Measurements from ENCODE around the gene MYADML2.

MYADML2 gene

GRCh38 chr17:81908793-81909192, 38.2 kb downstream of the MYADML2 start:
- DNase-seq = no peak

GRCh38 chr17:81907219-81908145, 39.6 kb downstream of the MYADML2 start:
- no peak for DNase-seq

DNA sequence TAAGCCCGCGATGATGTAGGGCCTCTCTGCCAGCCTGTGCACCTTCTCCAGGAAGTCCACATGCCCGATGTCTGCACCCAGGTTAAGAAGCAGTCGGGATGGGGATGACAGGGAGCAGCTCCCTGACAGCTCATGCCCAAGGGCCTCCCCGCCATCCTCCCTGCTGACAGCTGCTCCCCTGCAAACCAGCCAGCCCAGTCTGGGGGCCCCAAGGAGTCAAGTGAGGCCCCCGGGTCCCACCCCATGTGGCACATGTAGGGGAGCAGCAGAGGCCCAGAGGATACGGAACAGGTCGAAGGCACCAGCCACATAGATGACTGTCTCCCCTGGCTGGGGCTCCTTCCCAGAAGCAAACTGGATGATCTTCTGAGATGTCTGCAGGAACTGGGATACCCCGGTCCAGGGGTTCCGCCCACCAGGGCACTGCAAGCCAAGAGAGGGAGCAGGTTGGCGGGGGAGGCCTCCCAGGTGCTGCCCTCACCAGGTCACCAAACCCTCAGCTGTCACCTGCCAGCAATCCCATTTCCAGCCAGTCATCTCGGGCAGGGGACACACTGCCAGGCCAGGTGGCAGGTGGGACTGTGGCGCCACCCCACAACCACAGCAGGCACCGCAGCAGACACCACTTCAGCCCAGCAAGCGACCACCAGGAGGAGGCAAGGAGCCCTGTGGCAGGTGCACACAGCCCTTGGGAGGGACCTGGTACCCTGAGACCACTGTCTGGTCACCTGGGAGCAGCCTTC, 40.4 kb downstream of the MYADML2 start:
- DNase-seq = no peak

DNA sequence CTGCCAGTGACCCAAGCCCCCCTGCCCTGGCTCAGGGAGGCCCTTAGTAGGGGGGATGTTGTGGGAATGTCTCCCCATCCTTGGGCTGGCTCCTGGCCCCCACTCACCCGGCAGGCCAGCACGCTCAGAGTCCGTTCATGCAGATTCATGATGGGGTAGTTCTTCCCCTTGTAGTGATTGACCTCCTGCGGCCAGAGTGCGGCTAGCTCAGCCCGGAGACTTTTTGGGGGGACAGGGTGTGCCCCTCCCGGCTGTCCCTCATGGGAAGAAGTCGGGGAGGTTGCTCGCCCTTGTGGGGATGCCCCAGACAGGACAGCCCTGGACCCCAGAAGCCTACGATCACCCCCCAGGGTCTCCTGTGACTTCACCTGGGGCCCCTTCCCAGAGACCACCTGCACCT, 41.0 kb downstream of the MYADML2 start:
- DNase-seq = no peak

- DNase-seq = no peak
Measured at GRCh38 chr17:81905424-81905875, 41.6 kb downstream of the MYADML2 start.

DNA sequence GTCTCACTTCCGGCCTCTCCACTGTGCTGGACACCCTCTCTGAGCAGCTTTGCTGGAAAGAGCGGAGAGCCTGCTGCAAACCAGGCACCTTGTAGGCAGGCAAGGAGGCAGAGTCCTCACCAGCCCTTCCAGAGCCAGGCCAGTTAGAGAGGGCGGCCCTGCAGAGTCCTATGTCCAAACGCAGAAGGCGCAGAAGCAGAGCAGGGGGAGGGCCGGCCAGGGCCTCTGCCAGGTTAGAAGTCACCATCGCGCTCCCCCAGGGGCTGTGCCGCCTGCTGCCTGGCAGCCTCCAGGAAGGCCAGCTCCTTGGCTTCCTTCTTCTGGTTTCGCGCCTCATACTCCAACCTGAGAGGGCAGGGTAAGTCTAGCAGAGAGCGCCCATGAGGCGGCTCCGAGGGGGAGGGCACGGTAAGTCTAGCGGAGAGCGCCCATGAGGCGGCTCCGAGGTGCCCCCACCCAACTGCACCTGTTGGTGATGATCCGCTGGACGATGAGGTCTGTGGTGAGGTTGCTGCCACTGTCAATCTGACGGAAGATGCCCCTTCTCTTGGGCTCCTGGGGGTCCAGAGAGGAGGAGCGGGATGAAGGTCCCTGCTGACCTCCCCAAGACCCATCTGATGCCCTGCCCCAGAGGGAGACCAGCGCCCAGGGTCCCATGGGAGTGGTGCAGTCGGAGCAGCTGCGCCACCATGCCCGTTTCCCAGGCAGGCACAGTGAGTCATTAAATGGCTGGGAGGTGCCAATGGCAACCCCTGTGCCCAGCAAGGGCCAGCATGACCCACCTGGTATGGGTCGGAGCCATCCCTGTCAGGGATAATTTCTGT, 42.2 kb downstream of the MYADML2 start:
- no peak for DNase-seq

DNA sequence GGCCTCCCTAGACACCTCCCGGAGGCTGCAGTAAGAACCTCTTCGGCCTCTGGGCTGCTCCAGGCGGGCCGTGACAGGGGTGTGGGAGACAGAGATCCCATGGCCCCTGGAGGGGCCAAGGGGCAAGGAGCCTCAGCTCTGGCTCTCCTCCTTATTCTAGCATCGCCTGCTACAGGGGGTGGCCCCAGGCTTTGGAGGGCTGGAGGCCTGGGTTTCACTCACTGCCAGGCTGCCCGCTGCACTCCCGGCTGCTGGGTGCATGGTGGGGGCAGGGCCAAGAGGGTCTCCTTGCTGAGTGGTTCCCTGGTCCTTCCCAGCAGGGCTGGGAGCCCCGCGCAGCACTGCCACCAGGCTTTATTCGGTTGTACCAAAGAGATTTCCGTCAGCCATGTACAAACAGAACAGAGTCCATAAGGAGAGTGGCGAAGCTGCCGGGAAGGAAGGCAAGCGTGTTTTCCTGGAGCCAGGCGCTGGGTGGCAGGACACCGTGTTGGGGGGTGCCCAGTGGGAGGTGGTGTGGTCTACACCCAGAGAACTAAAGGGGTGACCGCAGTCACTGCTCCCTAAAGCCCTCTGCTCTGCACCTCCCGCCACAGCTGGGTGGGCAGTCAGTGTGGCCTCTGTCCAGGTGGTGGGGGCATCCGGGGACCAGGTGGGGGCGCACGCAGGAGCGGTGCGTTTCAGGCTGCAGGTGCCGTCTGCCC, 43.0 kb downstream of the MYADML2 start:
- no peak for DNase-seq

DNA sequence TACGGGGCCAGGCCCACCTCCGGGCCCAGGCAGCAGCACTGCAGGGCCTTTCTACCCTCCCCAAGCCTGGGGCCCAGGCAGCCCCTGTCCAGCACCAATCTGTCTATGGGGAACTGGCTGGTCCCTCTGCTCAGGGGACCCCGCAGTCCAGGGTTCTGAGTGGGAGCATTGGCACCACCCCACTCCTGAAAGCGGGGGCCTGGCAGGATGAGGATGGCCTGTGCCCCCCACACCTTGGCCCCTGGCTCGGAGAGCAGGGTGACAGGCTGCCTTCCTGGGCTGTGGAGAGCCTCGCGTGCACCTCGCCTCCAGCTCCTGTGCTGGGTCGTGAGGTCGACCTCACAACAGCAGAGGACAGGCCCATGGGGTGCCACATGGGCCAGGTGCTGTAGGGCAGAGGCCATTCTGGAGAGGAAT, 43.6 kb downstream of the MYADML2 start:
- no peak for DNase-seq

DNA sequence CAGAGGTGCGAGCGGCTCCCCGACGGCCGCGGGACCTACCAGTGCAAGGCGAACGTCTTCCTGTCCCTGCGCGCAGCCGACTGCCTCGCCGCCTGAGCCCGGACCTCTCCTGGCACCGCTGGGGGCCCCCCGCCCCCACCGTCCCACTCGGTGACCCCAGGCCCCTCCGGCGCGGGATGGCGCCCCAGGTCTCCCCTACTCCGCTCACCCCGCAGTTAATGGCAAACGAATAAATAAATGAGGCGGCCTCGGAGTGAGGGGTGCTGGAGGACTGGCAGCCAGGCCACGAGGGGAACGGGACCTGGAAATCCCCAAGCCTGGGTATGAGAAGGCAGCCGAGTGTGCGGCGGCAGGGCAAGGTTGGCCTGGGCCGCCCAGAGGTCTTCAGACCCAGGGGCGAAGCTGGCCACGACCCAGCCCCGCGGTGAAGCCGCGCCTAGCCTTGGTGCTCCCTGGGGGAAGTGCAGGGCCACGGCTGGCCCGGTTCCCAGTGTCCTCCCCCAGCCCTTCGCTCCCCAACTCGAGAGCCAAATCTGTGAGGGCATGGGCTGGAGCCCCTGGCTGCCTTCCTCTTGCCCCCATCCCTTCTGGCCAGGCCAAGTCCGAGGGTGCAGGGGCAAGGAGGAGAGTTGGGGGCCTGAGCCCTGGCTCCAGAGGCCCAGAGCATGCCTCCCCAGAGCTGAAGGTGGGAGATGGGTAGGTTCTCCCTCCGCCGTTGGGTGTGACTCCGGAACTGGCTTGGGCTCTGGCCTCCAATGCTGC, 44.2 kb downstream of the MYADML2 start:
- no peak for DNase-seq

DNA sequence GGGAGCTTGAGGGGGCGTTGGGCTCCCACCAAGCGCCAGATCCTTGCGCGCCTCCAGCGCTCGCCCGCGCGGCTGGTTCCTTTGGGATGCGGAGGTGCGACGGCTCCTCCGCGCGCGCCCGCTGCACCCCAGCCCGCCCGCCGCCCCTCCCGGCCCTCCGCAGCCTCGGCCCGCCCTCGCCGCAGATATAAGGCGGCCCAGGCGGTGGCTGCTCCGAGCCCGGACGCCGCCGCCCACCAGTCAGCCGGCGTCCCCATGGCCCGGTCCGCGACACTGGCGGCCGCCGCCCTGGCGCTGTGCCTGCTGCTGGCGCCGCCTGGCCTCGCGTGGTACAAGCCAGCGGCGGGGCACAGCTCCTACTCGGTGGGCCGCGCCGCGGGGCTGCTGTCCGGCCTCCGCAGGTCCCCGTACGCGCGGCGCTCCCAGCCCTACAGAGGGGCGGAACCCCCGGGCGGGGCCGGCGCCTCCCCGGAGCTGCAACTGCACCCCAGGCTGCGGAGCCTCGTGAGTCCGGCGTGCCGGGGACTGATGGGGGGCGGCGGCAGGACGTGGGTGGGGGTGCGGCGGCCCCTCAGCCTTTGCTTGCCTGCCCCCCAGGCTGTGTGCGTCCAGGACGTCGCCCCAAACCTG, 44.9 kb downstream of the MYADML2 start, which contains the start of gene NPB:
NPB (plus strand) TSS at position 216 of the 630 bp plus-strand sequence; CDS start at position 256, 40 bp downstream.
- DNase-seq = no peak

DNA sequence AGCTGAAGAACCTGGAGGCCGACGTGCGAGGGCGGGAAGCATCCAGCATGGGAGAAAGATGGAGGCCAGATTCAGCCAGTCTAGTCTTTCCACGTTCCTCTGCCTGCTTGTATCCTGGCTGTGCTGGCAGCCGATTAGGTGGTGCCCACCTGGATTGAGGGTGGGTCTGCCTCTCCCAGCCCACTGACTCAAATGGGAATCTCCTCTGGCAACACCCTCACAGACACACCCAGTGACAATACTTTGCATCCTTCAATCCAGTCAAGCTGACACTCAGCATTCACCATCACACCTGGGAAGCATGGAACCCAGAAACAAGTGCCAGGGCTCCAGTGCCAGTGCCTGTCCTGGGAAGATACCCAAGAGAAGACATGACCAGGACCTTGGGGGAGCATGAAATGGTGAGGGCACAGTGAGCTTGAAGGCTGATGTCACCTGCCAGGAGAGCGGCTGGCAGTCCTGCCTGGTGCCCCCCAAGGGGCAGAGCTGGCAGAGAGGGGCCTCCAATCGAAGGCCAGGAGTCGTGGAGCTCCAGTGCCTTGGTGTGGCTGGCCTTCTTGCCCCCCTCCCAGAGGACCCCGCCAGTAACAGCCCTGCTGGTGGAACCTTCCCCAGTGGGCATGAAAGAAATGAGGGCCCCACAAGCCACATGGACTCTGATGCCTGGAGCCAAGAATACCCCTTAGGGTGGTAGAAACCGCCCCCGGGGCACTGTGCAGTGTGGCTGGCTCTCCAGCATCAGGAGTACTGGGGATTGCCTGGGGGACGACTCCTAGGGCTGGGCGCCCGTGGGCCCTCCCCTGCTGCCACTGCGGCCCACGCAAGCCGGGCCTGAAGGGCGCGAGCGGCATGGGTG, 45.6 kb downstream of the MYADML2 start:
- DNase-seq = no peak

GRCh38 chr17:81900181-81900820, 46.7 kb downstream of the MYADML2 start:
- DNase-seq = no peak

GRCh38 chr17:81899514-81900166, 47.4 kb downstream of the MYADML2 start:
- no peak for DNase-seq

DNA sequence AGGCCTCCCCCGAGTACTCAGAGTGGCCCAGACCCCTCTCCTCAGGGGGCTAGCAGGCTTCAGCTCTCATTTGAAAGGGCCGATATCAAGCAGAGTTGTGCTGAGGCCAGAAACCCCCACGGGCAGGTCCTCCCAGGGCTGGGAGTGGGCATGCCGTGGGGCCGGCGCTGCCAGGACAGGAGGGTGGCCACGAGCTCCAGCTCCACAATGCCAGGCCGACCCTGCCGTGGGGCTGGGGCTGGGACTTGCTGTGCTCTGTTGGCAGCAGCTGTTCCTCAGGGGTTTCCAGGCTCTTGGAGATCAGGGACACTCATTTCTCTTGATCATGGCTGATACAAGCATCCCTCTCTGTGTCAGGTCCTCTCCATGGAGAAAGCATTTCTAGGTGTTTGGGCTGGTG, 48.1 kb downstream of the MYADML2 start:
- no peak for DNase-seq

DNA sequence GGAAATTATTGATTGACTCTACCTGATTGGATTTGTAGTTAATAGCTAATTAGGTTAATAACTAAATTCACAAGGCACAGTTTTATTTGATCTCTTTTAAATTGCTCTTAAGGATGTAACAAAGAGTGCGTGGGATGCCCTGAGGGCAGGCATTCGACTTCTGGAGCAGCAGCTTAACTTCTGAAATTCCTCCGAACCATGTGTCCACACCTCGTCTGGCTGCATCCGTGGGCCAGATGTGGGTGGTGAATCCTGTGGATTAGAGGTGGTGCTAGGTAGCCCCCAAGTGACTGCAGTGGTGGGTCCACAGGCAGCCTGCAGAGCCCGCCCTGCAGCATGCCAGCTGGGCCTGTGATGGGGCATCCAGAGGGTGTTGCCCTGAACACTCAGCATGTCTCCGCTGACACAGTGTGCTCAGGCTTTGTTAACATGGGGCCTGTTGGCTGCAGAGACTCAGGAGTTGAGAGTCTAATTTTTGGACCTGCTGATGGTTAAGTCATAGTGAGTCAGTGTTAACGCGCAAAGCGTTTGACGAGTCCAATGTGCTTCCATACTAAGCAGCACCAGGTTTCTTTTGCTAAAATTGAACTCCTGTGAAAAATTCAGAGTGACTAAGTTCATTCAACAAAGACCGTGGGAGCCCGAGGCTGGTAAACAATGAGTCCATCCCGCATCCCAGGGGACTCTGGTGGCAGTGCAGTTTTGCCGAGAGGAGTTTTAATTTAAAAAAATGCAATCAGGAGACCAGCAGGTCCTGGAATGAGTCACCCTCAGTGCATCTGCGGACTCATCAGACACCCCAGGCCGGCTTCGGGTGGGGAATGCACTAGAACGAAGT, 48.8 kb downstream of the MYADML2 start:
- no peak for DNase-seq

DNA sequence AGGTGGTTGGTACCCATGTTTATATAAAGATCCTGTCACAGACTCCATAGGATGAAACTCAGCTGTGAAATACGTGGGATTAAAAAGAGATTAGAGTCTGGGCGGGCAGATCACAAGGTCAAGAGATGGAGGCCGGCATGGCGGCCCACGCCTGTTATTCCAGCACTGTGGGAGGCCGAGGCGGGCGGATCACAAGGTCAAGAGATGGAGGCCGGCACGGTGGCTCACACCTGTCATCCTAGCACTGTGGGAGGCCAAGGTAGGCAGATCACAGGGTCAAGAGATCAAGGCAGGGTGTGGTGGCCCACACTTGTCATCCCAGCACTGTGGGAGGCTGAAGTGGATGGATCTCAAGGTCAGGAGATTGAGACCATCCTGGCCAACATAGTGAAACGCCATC, 51.6 kb downstream of the MYADML2 start:
- no peak for DNase-seq

DNA sequence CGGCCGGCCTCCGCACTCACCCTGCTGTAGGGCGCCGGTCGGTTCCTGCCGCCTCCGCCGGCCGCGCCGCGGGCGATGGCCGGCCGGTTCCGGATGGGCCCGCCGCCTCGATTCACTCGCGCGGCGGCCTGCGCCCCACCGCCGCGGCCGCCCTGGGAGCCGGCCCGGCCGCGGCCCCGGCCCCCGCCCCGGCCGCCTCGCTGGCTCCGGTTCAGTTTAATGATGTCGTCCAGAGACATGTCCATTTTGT, 55.8 kb downstream of the MYADML2 start:
- no peak for DNase-seq

Measured in CD4-positive, alpha-beta T cell treated with Interleukin-10 for 1 hour (primary cell).